ENCODE measurements around the gene RPSA.

Gene RPSA

GRCh38 chr3:39407773-39408492 is 1.4 kb downstream of the RPSA start:
- TF ChIP-seq TCF4 (CRISPR knock-in tag; IDR thresholded peaks at IDR 0.05; ENCODE audit: borderline replicate concordance) (no peak), TOX (CRISPR knock-in tag; IDR thresholded peaks at IDR 0.05; ENCODE audit: borderline replicate concordance) (no peak), ZNF8 (CRISPR knock-in tag; IDR thresholded peaks at IDR 0.05) (no peak), ESRRG (CRISPR knock-in tag; IDR thresholded peaks at IDR 0.05) (no peak), OSR1 (CRISPR knock-in tag; IDR thresholded peaks at IDR 0.05) (no peak), ZNF70 (CRISPR knock-in tag; IDR thresholded peaks at IDR 0.05) (no peak)
- no peak for ATAC-seq

GRCh38 chr3:39408493-39409372 is 2.2 kb downstream of the RPSA start:
- TF ChIP-seq ESRRG (CRISPR knock-in tag; IDR thresholded peaks at IDR 0.05): no peak
- TF ChIP-seq ZNF70 (CRISPR knock-in tag; IDR thresholded peaks at IDR 0.05): no peak
- no peak for TF ChIP-seq RARB (CRISPR knock-in tag; IDR thresholded peaks at IDR 0.05)
- TF ChIP-seq TSHZ2 (CRISPR knock-in tag; IDR thresholded peaks at IDR 0.05): no peak
- no peak for TF ChIP-seq BACH2 (CRISPR knock-in tag; IDR thresholded peaks at IDR 0.05; ENCODE audit: borderline replicate concordance)
- TF ChIP-seq TCF4 (CRISPR knock-in tag; IDR thresholded peaks at IDR 0.05; ENCODE audit: borderline replicate concordance): no peak
- no peak for TF ChIP-seq ZFP30 (CRISPR knock-in tag; IDR thresholded peaks at IDR 0.05)
- TF ChIP-seq CSRNP3 (CRISPR knock-in tag; IDR thresholded peaks at IDR 0.05): no peak
- no peak for TF ChIP-seq SNAI2 (CRISPR knock-in tag; IDR thresholded peaks at IDR 0.05)
- no peak for TF ChIP-seq TOX (CRISPR knock-in tag; IDR thresholded peaks at IDR 0.05; ENCODE audit: borderline replicate concordance)
- no peak for TF ChIP-seq ISL1 (CRISPR knock-in tag; IDR thresholded peaks at IDR 0.05)
- no peak for TF ChIP-seq ZFP3 (CRISPR knock-in tag; IDR thresholded peaks at IDR 0.05)
- no peak for TF ChIP-seq PATZ1 (CRISPR knock-in tag; IDR thresholded peaks at IDR 0.05; ENCODE audit: borderline replicate concordance)
- no peak for TF ChIP-seq ZNF565 (CRISPR knock-in tag; conservative IDR thresholded peaks at IDR 0.05; ENCODE audit: low read depth)
- no peak for TF ChIP-seq OSR1 (CRISPR knock-in tag; IDR thresholded peaks at IDR 0.05)
- no peak for TF ChIP-seq ZNF8 (CRISPR knock-in tag; IDR thresholded peaks at IDR 0.05)
- TF ChIP-seq PPARA (CRISPR knock-in tag; IDR thresholded peaks at IDR 0.05; ENCODE audit: borderline replicate concordance): no peak
- ATAC-seq: no peak

GRCh38 chr3:39409514-39410136 is 3.1 kb downstream of the RPSA start:
- no peak for ATAC-seq
- TF ChIP-seq ARNTL (CRISPR knock-in tag; IDR thresholded peaks at IDR 0.05; ENCODE audit: borderline replicate concordance, low read depth) (no peak), ZNF70 (CRISPR knock-in tag; IDR thresholded peaks at IDR 0.05) (no peak), RARB (CRISPR knock-in tag; IDR thresholded peaks at IDR 0.05) (no peak), ISL1 (CRISPR knock-in tag; IDR thresholded peaks at IDR 0.05) (no peak), POU6F1 (CRISPR knock-in tag; IDR thresholded peaks at IDR 0.05; ENCODE audit: borderline replicate concordance, low read depth) (no peak), PPARA (CRISPR knock-in tag; IDR thresholded peaks at IDR 0.05; ENCODE audit: borderline replicate concordance) (no peak), CREB5 (CRISPR knock-in tag; IDR thresholded peaks at IDR 0.05; ENCODE audit: low read depth) (no peak), ZNF8 (CRISPR knock-in tag; IDR thresholded peaks at IDR 0.05) (no peak), ESRRG (CRISPR knock-in tag; IDR thresholded peaks at IDR 0.05) (no peak)

Measured in SK-N-SH treated with all-trans-retinoic acid at 6 μM for 48 hours (cell line).